PC-3 (cell line): ENCODE data around the gene SNX21. TPM values are rescaled to one million over a fixed set of nuclear protein-coding genes. Genes with fewer than 3 reads are reported as not detected.
"Not testable (repeated sequence)": the region's sequence is repeated elsewhere in the genome, so short reads cannot be mapped to it uniquely, and the experiment has no call there.

Experiments used
- ATAC-seq: fragments of 200-7000 bp; cut with Tn5 transposase; 2 replicates; pipeline ENCODE4 v1.9.1; 2020; ENCODE audit warnings: mild to moderate bottlenecking, moderate library complexity
- BruUV-seq: library from RNA; stranded (reverse); fragments of 400-500 nt; replicated peaks from 2 replicates; lab custom pipeline; 2021; lab: Mats Ljungman, UMichigan
- CTCF ChIA-PET: fragments of 300-600 bp; sonication (Branson Sonifier 250); formaldehyde crosslinking; loops from one replicate; lab custom pipeline; 2022; ENCODE audit warnings: antibody characterized with exemption; lab: Charles Lee
- POLR2A ChIA-PET: fragments of 300-600 bp; sonication (Branson Sonifier 250); formaldehyde crosslinking; loops from one replicate; lab custom pipeline; 2022; ENCODE audit warnings: antibody characterized with exemption; ENCODE audit not compliant: unreplicated experiment; lab: Charles Lee
- DNase-seq: peaks from one replicate; pipeline ENCODE4 v3.0.0-alpha.2; 2015
- H2AFZ ChIP-seq: fragments of 300-600 bp; sonication (generic); 2 replicates; pipeline ENCODE4 v1.6.0; 2016; ENCODE audit warnings: antibody characterized with exemption, low read length
- H3F3A ChIP-seq: fragments of 300-600 bp; sonication (generic); one replicate; pipeline ENCODE4 v1.6.0; 2017; ENCODE audit warnings: antibody characterized with exemption, low read length, control low read depth, mild to moderate bottlenecking; ENCODE audit not compliant: unreplicated experiment
- H3K27ac ChIP-seq: fragments of 300-600 bp; sonication (generic); 2 replicates; pipeline ENCODE4 v1.5.1; 2016; ENCODE audit warnings: mild to moderate bottlenecking, low read length
- H3K27me3 ChIP-seq: fragments of 300-600 bp; sonication (generic); 2 replicates; pipeline ENCODE4 v1.6.1; 2016; ENCODE audit warnings: low read length, mixed read lengths
- H3K36me3 ChIP-seq: fragments of 300-600 bp; sonication (generic); 2 replicates; pipeline ENCODE4 v1.6.1; 2016; ENCODE audit warnings: low read depth, mixed run types, low read length, mixed read lengths
- H3K4me1 ChIP-seq: fragments of 300-600 bp; sonication (generic); 2 replicates; pipeline ENCODE4 v1.5.1; 2016; ENCODE audit warnings: low read length; ENCODE audit not compliant: insufficient read depth
- H3K4me2 ChIP-seq: fragments of 300-600 bp; sonication (generic); 2 replicates; pipeline ENCODE4 v1.6.0; 2016; ENCODE audit warnings: low read length
- H3K4me3 ChIP-seq: fragments of 300-600 bp; sonication (generic); 2 replicates; pipeline ENCODE4 v1.5.1; 2016; ENCODE audit warnings: mild to moderate bottlenecking, low read length, mixed read lengths
- H3K79me2 ChIP-seq: fragments of 300-600 bp; sonication (generic); 2 replicates; pipeline ENCODE4 v1.6.1; 2017; ENCODE audit warnings: low read length, mixed read lengths
- H3K9ac ChIP-seq: fragments of 300-600 bp; sonication (generic); 2 replicates; pipeline ENCODE4 v1.6.0; 2016; ENCODE audit warnings: mild to moderate bottlenecking, low read length
- H3K9me2 ChIP-seq: fragments of 300-600 bp; sonication (generic); replicated peaks from 2 replicates; pipeline ENCODE4 v1.6.1; 2016; ENCODE audit warnings: mixed run types, low read length, mixed read lengths
- H3K9me3 ChIP-seq: fragments of 300-600 bp; sonication (generic); 2 replicates; pipeline ENCODE4 v1.6.1; 2016; ENCODE audit warnings: low read length, mixed read lengths
- H4K20me1 ChIP-seq: fragments of 300-600 bp; sonication (generic); 2 replicates; pipeline ENCODE4 v1.6.1; 2016; ENCODE audit warnings: low read length, mixed read lengths
- CTCF ChIP-seq: fragments of 300-600 bp; sonication (generic); conservative IDR thresholded peaks from 2 replicates; pipeline ENCODE4 v1.5.1; 2017; ENCODE audit warnings: antibody characterized with exemption, low read depth, mild to moderate bottlenecking, low read length
- EZH2 ChIP-seq: fragments of 300-600 bp; sonication (generic); IDR thresholded peaks from one replicate; pipeline ENCODE4 v1.6.1; 2017; ENCODE audit warnings: antibody characterized with exemption, mild to moderate bottlenecking, low read length; ENCODE audit not compliant: unreplicated experiment
- EZH2phosphoT487 ChIP-seq: fragments of 300-600 bp; sonication (generic); IDR thresholded peaks from 2 replicates; pipeline ENCODE4 v1.6.1; 2018; ENCODE audit warnings: mild to moderate bottlenecking, antibody characterized with exemption, low read length, borderline replicate concordance
- intact Hi-C: fragments of 100-400 bp; cut with micrococcal nuclease; formaldehyde crosslinking; loops from 2 replicates; pipeline ENCODE4 v1.9.0; 2023
- total RNA-seq: library from RNA; depleted of rRNA; stranded (reverse); fragments of >200 nt; gene quantifications from 2 replicates; pipeline ENCODE4 v1.2.3, GENCODE V29; 2014

SNX21 gene
- total RNA-seq, 1 experiment from 2014 or later: 90.1 TPM

DNA sequence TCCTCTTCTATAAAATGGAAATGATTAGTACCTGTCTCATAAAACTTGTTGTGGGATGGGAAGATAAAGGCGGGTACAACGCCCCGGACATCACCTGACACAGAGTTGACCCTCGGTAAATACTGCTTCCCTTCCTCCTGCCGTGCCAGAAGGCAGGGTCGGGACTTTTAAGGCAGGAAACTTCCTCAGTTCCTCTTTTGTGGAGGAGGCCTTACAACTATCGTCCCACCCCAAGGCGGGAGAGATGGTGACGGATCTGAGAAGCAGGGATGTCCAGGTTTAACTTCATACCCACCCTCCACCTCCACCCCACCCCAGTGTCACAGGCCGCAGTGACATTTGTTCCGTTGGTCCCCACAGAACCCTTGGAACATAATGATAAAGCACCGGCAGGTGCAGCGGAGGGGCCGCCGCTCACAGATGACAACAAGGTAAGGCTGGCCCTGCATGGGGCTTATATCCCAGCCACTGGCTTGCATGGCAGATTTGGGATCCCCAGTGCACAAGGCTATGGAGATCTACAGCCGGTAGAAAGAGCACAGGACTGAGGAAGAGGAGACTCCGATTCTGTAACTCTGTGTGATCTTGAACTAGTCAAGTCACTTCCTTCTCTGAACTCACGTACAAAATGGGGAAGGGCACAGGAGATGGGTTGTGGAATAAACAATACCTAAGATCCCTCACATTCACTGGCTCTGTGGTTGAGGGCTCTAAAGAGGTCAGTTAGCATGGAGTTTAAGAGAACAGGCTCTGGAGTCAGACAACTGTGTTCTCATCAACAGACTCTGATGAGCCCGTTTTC, 41.1 kb upstream of the SNX21 start:
- POLR2A ChIA-PET: interaction anchor here (0.6 to 1.0 kb wide), 3 partner anchors 9 to 165 kb away, joined by 3 to 12 read pairs (median 3); no protein-coding TSS in a partner anchor

DNA sequence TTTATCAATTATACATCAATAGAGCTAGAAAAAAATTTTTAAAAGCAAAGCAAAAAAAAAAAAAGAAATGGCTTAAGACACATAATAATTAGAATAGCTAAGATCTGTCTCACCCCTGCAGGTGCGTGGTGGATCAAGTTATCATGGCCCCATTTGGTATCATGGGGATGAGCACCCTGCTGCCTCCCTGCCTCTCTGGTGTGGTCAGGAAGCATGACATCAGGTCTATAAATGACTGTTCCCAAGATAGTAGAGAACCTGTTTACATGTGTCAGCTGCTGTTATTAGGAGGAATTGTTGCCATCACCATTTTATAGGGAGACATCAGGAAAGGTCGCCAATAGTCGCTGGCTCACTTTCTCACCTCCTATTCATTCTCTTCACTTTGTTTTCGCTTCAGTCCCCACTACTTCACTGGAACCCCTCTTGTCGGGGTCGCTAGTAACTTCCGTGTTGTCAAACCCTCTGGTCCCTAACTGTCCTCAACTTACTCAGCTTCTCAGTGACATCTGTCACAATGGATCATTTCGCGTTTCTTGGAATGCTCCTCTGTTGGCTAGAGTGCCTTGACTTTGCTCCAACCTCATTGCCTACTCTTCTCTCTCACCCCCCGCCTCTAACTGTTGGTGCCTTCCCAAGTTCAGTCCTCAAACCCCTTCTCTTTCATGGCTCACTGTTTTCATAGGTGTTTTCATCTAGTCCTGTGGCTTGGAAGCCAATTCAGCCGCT, 37.1 kb upstream of the SNX21 start:
- Histone ChIP-seq H3K9ac (no peak overlapping the region), H3F3A (no peaks in the 10 kb centered on the region), H3K27me3 (no peaks in the 10 kb centered on the region), H3K9me2 (no peaks in the 10 kb centered on the region), H3K36me3 (peaks cover 28% of the 10 kb centered on the region), H3K79me2 (peaks cover 30% of the 10 kb centered on the region), H2AFZ (no peak overlapping the region), H4K20me1 (no peaks in the 10 kb centered on the region), H3K4me1 (peaks cover 14% of the 10 kb centered on the region), H3K9me3 (no peaks in the 10 kb centered on the region), H3K4me3 (no peak overlapping the region), H3K27ac (no peak overlapping the region), H3K4me2 (no peak overlapping the region)
- ChIA-PET POLR2A (interaction anchor here (0.6 kb wide), 2 partner anchors 55 to 69 kb away, joined by 6 read pairs; no protein-coding TSS in a partner anchor), CTCF (interaction anchor here (0.6 kb wide), 1 partner anchor 172 kb away, joined by 5 read pairs; no protein-coding TSS in a partner anchor)
- BruUV-seq: no TSS peak
- ATAC-seq (no peak), DNase-seq (no peak)
- intact Hi-C loops: no loop called here
- TF ChIP-seq EZH2 (no peak), CTCF (no peak), EZH2phosphoT487 (no peak)

More for the DNA sequence above, 41.1 kb upstream of the SNX21 start:
- BruUV-seq: TSS peak; percentile 74
- DNase-seq (no peak), ATAC-seq (no peak; the same call in 1 of the 2 replicates)
- Histone ChIP-seq H3K4me2 (peak overlapping the region; percentile 90), H3K79me2 (peaks cover 31% of the 10 kb centered on the region), H3K9me3 (no peaks in the 10 kb centered on the region), H2AFZ (peak overlapping the region; percentile 81), H3K9me2 (no peaks in the 10 kb centered on the region), H3K4me3 (peak overlapping the region; percentile 96), H3K4me1 (peaks cover 25% of the 10 kb centered on the region), H3K36me3 (peaks cover 22% of the 10 kb centered on the region), H3K9ac (peak overlapping the region; percentile 98), H3K27me3 (no peaks in the 10 kb centered on the region), H3F3A (no peaks in the 10 kb centered on the region), H4K20me1 (no peaks in the 10 kb centered on the region), H3K27ac (peak overlapping the region; percentile 92)
- CTCF ChIA-PET: no interaction called here
- intact Hi-C loops: no loop called here
- no peak for TF ChIP-seq EZH2
- TF ChIP-seq EZH2phosphoT487: no peak
- TF ChIP-seq CTCF: no peak

GRCh38 chr20:45797510-45797909, 36.1 kb upstream of the SNX21 start:
- H3K4me2 ChIP-seq, CTCF ChIA-PET, DNase-seq, H2AFZ ChIP-seq, H4K20me1 ChIP-seq, H3F3A ChIP-seq, H3K27ac ChIP-seq, H3K9me3 ChIP-seq, ATAC-seq, H3K4me3 ChIP-seq, H3K9me2 ChIP-seq, intact Hi-C loops, POLR2A ChIA-PET, BruUV-seq, H3K9ac ChIP-seq, H3K27me3 ChIP-seq: not testable (repeated sequence)
- peaks cover 20% of the 10 kb centered on the region for H3K79me2 ChIP-seq
- H3K4me1 ChIP-seq: peaks cover 13% of the 10 kb centered on the region
- peaks cover 33% of the 10 kb centered on the region for H3K36me3 ChIP-seq

DNA sequence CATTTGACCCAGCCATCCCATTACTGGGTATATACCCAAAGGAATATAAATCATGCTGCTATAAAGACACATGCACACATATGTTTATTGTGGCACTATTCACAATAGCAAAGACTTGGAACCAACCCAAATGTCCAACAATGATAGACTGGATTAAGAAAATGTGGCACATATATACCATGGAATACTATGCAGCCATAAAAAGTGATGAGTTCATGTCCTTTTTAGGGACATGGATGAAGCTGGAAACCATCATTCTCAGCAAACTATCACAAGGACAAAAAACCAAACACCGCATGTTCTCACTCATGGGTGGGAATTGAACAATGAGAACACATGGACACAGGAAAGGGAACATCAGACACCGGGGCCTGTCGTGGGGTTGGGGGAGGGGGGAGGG, 35.6 kb upstream of the SNX21 start:
- POLR2A ChIA-PET, H4K20me1 ChIP-seq, BruUV-seq, ATAC-seq, H3K4me3 ChIP-seq, H3K27ac ChIP-seq, H3K4me2 ChIP-seq, H2AFZ ChIP-seq, H3K4me1 ChIP-seq, DNase-seq, CTCF ChIA-PET, H3K9ac ChIP-seq, H3K27me3 ChIP-seq, H3K9me3 ChIP-seq, H3F3A ChIP-seq, H3K9me2 ChIP-seq: not testable (repeated sequence)
- intact Hi-C loops: loop anchor here (2.0 kb wide), 1 partner anchor 15 kb away; the partner anchor contains the start of gene UBE2C
- Histone ChIP-seq H3K36me3 (peaks cover 38% of the 10 kb centered on the region), H3K79me2 (peaks cover 15% of the 10 kb centered on the region)
